Brain microvascular endothelial cell (primary cell): ENCODE results near the gene RRP36.
A peak's percentile ranks its signal among the peaks of the same experiment; 100 is the strongest.

Source experiments
- DNase-seq: peaks from one replicate; pipeline ENCODE4 v3.0.0-alpha.2; 2020
- H3K27ac ChIP-seq: fragments of 250-450 bp; sonication (Bioruptor Pico); 2 replicates; pipeline ENCODE4 v1.5.1; 2020; ENCODE audit warnings: mild to moderate bottlenecking, moderate library complexity
- H3K27me3 ChIP-seq: fragments of 250-450 bp; sonication (Bioruptor Pico); replicated peaks from 2 replicates; pipeline ENCODE4 v1.5.1; 2020; ENCODE audit warnings: mild to moderate bottlenecking
- H3K36me3 ChIP-seq: fragments of 250-450 bp; sonication (Bioruptor Pico); replicated peaks from 2 replicates; pipeline ENCODE4 v1.5.1; 2020; ENCODE audit warnings: mild to moderate bottlenecking
- H3K4me3 ChIP-seq: 2 replicates; pipeline ENCODE4 v1.5.1; 2011; ENCODE audit warnings: low read depth, mild to moderate bottlenecking, control low read depth, low read length, moderate library complexity
- in situ Hi-C: cut with HindIII; loops from 2 replicates; pipeline ENCODE4 v1.10.0; 2017; ENCODE audit warnings: low sequenced_read_pairs, low pct_ligation_motif_present
- TF ChIP-seq, protein P1 (sequence below): IDR thresholded peaks from 2 replicates; pipeline ENCODE4 v1.5.1; 2011; ENCODE audit warnings: low read depth, mild to moderate bottlenecking, moderate library complexity, low read length, control low read depth, inconsistent platforms; ENCODE audit errors: missing control alignments

The RRP36 gene

DNA sequence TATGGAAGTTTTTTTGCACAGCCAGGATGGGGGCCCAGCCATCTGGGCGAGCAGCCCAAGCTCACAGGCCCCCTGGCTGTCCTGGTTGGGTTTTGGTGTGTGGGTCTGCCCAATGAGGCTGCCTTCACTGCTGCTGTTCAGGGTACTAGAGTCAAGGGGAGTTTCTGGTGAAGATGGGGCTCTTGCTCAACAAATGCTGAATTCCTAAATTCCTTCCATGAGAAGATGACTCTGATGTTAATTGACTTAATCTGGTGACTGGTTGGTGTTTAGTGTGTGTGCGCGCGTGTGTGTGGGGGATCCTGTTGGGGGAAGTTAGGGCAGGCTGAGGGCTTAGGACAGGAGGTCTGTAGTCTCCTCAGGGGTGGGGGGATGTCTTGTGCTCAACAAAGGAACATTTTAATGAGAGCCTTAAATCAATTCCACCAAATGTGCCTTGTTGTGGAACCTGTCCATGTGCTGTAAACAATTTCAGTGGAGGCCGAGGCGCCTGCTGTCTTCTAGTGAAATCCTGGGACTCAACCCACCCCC lies 56.6 kb downstream of the RRP36 start:
- H3K27me3 ChIP-seq = no peaks in the 10 kb centered on the region
- H3K4me3 ChIP-seq = peak overlapping the region; percentile 91
- DNase-seq = no peak
- H3K27ac ChIP-seq = no peak overlapping the region
- in situ Hi-C loops = no loop called here
- no peaks in the 10 kb centered on the region for H3K36me3 ChIP-seq
- TF ChIP-seq, protein P1, sequence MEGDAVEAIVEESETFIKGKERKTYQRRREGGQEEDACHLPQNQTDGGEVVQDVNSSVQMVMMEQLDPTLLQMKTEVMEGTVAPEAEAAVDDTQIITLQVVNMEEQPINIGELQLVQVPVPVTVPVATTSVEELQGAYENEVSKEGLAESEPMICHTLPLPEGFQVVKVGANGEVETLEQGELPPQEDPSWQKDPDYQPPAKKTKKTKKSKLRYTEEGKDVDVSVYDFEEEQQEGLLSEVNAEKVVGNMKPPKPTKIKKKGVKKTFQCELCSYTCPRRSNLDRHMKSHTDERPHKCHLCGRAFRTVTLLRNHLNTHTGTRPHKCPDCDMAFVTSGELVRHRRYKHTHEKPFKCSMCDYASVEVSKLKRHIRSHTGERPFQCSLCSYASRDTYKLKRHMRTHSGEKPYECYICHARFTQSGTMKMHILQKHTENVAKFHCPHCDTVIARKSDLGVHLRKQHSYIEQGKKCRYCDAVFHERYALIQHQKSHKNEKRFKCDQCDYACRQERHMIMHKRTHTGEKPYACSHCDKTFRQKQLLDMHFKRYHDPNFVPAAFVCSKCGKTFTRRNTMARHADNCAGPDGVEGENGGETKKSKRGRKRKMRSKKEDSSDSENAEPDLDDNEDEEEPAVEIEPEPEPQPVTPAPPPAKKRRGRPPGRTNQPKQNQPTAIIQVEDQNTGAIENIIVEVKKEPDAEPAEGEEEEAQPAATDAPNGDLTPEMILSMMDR = peak; percentile 24

DNA sequence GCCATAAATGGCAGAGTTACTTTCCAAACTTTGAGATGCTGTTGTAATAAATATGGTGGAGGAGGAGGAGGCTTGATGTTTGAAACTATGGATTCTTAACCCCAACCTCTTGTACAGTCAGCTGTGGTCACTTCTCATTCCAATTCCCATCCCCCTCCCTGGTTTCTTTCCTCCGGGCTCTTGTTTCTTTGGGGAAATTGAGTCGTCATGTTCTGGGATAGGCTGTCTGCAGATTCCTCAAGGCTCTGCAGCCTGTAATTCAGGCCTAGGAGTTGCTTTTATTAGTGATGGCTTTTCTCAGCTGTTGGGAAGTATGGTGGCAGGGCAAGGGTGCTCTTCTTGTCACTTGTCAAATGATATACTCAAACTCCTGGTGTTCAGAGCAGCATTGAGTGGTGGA lies 57.3 kb downstream of the RRP36 start:
- Histone ChIP-seq H3K27me3 (no peaks in the 10 kb centered on the region), H3K27ac (no peak overlapping the region), H3K4me3 (peak overlapping the region; percentile 91), H3K36me3 (no peaks in the 10 kb centered on the region)
- peak; percentile 32 for DNase-seq
- in situ Hi-C loops = no loop called here
- TF ChIP-seq, protein P1 = no peak
